Measurements from ENCODE around the gene AHNAK. TPM values are rescaled to one million over a fixed set of nuclear protein-coding genes. Genes with fewer than 3 reads are reported as not detected.
"Not testable (repeated sequence)": the region's sequence is repeated elsewhere in the genome, so short reads cannot be mapped to it uniquely, and the experiment has no call there.

Gene AHNAK, protein sequence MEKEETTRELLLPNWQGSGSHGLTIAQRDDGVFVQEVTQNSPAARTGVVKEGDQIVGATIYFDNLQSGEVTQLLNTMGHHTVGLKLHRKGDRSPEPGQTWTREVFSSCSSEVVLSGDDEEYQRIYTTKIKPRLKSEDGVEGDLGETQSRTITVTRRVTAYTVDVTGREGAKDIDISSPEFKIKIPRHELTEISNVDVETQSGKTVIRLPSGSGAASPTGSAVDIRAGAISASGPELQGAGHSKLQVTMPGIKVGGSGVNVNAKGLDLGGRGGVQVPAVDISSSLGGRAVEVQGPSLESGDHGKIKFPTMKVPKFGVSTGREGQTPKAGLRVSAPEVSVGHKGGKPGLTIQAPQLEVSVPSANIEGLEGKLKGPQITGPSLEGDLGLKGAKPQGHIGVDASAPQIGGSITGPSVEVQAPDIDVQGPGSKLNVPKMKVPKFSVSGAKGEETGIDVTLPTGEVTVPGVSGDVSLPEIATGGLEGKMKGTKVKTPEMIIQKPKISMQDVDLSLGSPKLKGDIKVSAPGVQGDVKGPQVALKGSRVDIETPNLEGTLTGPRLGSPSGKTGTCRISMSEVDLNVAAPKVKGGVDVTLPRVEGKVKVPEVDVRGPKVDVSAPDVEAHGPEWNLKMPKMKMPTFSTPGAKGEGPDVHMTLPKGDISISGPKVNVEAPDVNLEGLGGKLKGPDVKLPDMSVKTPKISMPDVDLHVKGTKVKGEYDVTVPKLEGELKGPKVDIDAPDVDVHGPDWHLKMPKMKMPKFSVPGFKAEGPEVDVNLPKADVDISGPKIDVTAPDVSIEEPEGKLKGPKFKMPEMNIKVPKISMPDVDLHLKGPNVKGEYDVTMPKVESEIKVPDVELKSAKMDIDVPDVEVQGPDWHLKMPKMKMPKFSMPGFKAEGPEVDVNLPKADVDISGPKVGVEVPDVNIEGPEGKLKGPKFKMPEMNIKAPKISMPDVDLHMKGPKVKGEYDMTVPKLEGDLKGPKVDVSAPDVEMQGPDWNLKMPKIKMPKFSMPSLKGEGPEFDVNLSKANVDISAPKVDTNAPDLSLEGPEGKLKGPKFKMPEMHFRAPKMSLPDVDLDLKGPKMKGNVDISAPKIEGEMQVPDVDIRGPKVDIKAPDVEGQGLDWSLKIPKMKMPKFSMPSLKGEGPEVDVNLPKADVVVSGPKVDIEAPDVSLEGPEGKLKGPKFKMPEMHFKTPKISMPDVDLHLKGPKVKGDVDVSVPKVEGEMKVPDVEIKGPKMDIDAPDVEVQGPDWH (N-terminal part only)
- 92.3 and 107 TPM in 2 replicates for total RNA-seq (2014; rRNA removed; shearing (Covaris generic))

- DNase-seq (ENCODE audit: low read depth), result peak; percentile 72
Observed at GRCh38 chr11:62546244-62546928, at the start of gene AHNAK. Gene AHNAK (minus strand): TSS chr11:62546806. CDS start chr11:62536098, 10,708 bp downstream.

- no peak for DNase-seq (ENCODE audit: low read depth)
Observed at GRCh38 chr11:62595124-62595523, 48.5 kb upstream of the AHNAK start.

DNA sequence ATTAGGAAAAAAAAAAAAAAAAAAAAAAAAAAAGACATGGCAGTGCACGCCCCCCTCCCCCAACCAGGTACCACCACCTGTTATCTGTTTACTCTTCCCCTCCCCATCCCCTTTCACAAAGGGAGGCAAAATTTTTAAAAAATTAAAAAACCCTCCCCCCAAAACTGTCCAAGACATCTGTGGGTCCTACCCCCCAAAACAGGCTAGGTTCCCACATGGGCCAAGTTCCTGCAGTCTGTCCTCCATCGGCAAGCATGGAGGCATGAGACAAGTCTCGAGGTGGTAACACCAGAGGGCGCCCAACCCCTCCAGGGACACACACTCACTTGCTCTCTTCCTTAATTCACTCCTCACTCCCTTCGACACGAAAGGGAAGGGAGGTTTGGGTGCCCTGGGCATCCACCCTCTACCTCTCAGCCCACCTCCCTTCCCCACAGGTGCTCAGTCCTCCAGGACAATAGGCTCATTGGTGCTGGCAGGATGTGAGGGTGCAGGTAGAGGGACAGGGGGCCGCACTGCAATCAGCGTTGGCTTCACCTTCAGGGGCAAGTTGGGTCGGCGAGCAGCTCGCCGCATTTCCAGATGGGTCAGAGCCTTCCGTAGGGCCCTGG, 46.9 kb upstream of the AHNAK start:
- peak; percentile 76 for DNase-seq (ENCODE audit: low read depth)

DNA sequence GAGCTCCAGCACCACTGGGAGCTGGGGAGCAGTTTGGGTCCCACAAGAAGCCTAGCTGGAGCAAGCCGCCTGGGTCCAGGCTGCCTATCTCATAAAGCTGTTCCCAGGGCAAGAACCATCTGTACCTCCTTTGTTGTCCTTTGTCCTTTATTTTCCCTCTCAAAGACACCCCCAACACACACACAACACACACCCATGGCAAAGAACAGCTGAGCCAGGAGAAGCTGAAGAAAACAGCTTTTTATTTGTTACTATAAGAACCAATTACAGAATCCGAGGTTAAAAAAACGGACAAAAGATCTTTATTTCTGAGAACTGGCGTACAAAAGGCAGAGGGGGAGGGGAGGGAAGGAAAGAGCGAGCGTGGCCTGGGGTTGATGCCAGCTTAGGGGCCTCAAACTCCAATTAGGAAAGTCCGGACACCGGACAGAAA, 46.4 kb upstream of the AHNAK start:
- no peak for DNase-seq (ENCODE audit: low read depth)

- DNase-seq (ENCODE audit: low read depth), result no peak
Observed at GRCh38 chr11:62592146-62592815, 45.7 kb upstream of the AHNAK start.

GRCh38 chr11:62591448-62592145, 45.0 kb upstream of the AHNAK start, which contains the start of gene TUT1:
Gene TUT1 (minus strand): TSS chr11:62591523. CDS start chr11:62591485, 38 bp downstream.
- peak; percentile 98 for DNase-seq (ENCODE audit: low read depth)

DNA sequence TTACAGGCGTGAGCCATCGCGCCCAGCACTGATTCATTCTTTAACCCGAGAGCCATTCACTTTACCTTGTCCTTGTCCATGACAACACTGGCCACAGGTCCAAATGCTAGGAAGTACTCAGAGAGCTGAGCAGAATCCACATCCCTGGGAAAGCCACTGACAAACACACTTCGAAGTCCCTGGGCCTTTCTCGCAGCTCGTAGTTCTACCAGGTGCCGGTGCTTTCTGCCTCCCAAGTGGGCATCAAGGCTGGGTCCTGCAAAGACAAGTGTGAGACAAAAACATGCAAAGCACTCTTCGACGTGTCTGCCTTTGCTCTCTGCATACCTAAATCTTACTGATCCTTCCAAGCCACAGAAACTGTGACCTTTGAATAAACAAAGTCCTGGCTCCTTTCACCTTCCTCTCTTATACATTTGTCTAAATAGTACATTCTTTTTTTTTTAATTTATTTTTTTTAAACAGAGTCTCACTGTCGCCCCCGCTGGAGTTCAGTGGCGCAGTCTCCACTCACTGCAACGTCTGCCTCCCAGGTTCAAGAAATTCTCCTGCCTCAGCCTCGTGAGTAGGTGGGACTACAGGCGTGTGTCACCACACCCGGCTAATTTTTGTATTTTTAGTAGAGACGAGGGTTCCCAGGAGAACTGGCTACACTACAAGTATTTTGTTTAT, 42.5 kb upstream of the AHNAK start:
- DNase-seq (ENCODE audit: low read depth), result peak; percentile 30

- DNase-seq (ENCODE audit: low read depth), result not testable (repeated sequence)
Observed at GRCh38 chr11:62585356-62585755, 38.8 kb upstream of the AHNAK start.

- not testable (repeated sequence) for DNase-seq (ENCODE audit: low read depth)
Observed at GRCh38 chr11:62581735-62582134, 35.1 kb upstream of the AHNAK start.

DNA sequence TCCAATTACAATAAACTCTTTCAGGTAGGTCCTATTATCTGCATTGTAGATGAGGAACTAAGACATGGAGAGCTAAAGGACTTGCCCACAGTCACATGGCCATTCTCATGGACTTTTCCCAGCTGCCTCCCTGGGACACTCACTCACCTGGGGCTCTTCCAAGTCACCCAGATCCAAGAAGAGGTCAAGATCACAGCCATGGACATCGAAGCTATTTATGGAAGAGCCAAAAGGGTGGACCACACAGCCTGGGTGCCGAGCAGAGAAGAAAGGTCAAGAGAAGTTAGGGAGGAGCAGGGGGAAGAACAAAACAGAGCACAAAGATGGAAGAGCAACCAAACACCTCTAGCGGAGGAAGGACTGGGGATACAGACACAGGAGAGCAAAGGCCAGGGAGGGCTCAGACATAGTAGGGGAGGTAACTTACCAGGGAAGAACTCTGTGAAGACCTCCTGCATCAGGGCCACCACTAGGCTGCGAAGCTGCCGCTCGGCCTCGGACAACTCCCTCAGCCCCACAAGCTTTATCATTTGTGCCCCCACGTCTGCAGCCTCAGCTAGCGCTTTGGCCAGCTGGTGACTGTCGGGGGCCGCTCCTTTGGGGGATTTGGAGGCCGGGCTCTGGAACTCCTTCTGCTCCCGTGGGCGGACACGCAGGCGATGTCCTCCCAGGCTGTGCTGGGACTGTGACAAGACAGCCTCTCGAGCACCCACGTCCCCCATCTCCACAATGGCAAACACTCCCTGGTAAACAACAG, 34.5 kb upstream of the AHNAK start:
- no peak for DNase-seq (ENCODE audit: low read depth)

DNA sequence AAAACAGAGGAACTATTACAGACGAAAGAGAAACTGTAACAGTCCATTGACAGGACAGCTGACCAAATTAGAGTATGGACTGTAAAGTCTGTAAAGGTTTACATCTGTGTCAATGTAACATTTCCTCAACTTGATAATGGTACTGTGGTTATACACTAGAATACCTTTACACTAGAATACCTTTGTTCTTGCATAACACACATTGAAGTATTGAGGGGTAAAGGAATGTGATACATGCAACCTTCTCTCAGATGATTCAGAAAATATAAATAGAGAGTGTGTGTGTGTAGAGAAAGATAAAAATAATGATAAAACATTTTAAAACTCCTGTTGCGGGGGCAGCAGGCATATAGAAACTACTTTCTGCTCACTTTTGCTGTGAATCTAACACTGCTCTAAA, 32.6 kb upstream of the AHNAK start:
- no peak for DNase-seq (ENCODE audit: low read depth)

GRCh38 chr11:62578541-62578940, 31.9 kb upstream of the AHNAK start:
- no peak for DNase-seq (ENCODE audit: low read depth)

GRCh38 chr11:62577046-62577714, 30.6 kb upstream of the AHNAK start:
- no peak for DNase-seq (ENCODE audit: low read depth)

DNA sequence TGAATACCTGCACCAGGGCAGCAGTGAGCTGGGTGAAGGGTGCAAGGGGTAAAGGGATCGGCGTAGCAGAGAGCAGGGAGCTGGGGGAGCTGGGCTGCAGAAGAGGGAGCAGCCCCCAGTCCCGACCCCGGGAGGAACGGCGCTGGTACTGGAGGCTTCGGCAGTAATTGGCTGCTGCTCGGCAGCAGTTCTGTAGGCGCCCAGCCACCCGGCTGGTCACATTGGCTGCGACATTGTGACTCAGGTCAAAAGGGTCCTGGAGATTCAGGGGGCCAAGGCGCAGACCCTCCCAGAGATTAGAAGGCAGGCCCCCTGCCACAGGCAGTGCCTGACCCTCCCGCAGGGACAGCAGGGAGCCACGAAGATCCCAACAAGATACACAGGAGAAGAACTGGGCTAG, 29.2 kb upstream of the AHNAK start:
- DNase-seq (ENCODE audit: low read depth), result no peak

- DNase-seq (ENCODE audit: low read depth), result peak; percentile 13
Observed at GRCh38 chr11:62575156-62575555, 28.6 kb upstream of the AHNAK start.

- peak; percentile 27 for DNase-seq (ENCODE audit: low read depth)
Observed at GRCh38 chr11:62574363-62575071, 27.9 kb upstream of the AHNAK start.
